GM12892 (cell line): ENCODE results near the gene RAPGEF2.

ENCODE experiments used
- POLR2A ChIP-seq: IDR thresholded peaks from 2 replicates; pipeline ENCODE4 v1.6.1; 2011; ENCODE audit warnings: low read depth, low read length, control low read depth
- TAF1 ChIP-seq: IDR thresholded peaks from 2 replicates; pipeline ENCODE4 v1.6.1; 2011; ENCODE audit warnings: low read depth, mild to moderate bottlenecking, control low read depth, low read length, borderline replicate concordance

GRCh38 chr4:159193046-159193620 is 90.3 kb downstream of the RAPGEF2 start:
- TF ChIP-seq POLR2A (no peak), TAF1 (no peak)
